Ascending aorta (tissue), 2 donors: ENCODE measurements around the gene PKD2L1. TPM values are rescaled to one million over a fixed set of nuclear protein-coding genes. Genes with fewer than 3 reads are reported as not detected.

Experiments
- DNase-seq, 2 donors: peaks; one replicate each; pipeline ENCODE4 v3.0.0-alpha.2; 2019; ENCODE audit warnings: low spot score in 2 of 2
- H3K27ac ChIP-seq, 2 donors: fragments of 200-600 bp; sonication (generic); one replicate each; pipeline ENCODE4 v1.5.1; 2016 to 2017; ENCODE audit warnings: mild to moderate bottlenecking in 1 of 2
- H3K27me3 ChIP-seq: fragments of 200-600 bp; sonication (generic); one replicate; pipeline ENCODE4 v1.5.1; 2017
- H3K36me3 ChIP-seq, 2 donors: fragments of 200-600 bp; sonication (generic); one replicate each; pipeline ENCODE4 v1.5.1; 2016
- H3K4me1 ChIP-seq, 2 donors: fragments of 200-600 bp; sonication (generic); one replicate each; pipeline ENCODE4 v1.5.1; 2016 to 2017; ENCODE audit warnings: mild to moderate bottlenecking in 1 of 2
- H3K4me3 ChIP-seq, 2 donors: fragments of 200-600 bp; sonication (generic); one replicate each; pipeline ENCODE4 v1.5.1; 2016 to 2017; ENCODE audit warnings: mild to moderate bottlenecking in 1 of 2
- H3K9me3 ChIP-seq, 2 donors: fragments of 200-600 bp; sonication (generic); one replicate each; pipeline ENCODE4 v1.5.1; 2016
- intact Hi-C: fragments of 100-400 bp; cut with DNase I; formaldehyde crosslinking; loops from one replicate; pipeline ENCODE4 v1.15.1; 2023
- total RNA-seq: library from RNA; depleted of rRNA; stranded (reverse); fragments of >200 nt; gene quantifications from one replicate; pipeline ENCODE4 v1.1.0, GENCODE V29; 2016
- TF ChIP-seq, protein P1 (sequence below), 3 experiments: fragments of 200-600 bp in 2 of 3; fragments of 450-650 bp in 1 of 3; sonication (generic) in 2 of 3; IDR thresholded peaks; one replicate each; pipeline ENCODE4 v1.5.1; 2016 to 2019; ENCODE audit warnings: antibody characterized with exemption in 3 of 3, mild to moderate bottlenecking in 1 of 3, moderate library complexity in 1 of 3

PKD2L1 gene
- total RNA-seq, 1 donor from 2014 or later: not detected

DNA sequence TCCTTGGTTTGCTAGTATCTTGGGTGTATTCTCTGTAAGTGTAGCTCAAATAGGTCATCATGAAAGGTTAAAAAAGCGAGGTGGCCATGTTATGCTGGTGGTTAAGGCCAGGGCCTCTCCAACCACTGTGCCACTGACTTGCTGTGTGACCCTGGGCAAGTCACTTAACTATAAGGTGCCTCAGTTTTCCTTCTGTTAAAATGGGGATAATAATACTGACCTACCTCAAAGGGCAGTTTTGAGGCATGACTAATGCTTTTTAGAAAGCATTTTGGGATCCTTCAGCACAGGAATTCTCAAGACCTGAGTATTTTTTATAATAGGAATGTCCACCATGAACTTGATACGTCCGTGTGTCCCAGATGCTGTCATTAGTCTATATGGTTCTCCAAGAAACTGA is 34.1 kb upstream of the PKD2L1 start:
- no peak overlapping the region for H3K4me3 ChIP-seq
- no peaks in the 10 kb centered on the region for H3K27me3 ChIP-seq
- H3K9me3 ChIP-seq: no peaks in the 10 kb centered on the region
- no peak for DNase-seq
- H3K36me3 ChIP-seq: no peaks in the 10 kb centered on the region
- H3K27ac ChIP-seq: no peak overlapping the region
- TF ChIP-seq, protein P1, sequence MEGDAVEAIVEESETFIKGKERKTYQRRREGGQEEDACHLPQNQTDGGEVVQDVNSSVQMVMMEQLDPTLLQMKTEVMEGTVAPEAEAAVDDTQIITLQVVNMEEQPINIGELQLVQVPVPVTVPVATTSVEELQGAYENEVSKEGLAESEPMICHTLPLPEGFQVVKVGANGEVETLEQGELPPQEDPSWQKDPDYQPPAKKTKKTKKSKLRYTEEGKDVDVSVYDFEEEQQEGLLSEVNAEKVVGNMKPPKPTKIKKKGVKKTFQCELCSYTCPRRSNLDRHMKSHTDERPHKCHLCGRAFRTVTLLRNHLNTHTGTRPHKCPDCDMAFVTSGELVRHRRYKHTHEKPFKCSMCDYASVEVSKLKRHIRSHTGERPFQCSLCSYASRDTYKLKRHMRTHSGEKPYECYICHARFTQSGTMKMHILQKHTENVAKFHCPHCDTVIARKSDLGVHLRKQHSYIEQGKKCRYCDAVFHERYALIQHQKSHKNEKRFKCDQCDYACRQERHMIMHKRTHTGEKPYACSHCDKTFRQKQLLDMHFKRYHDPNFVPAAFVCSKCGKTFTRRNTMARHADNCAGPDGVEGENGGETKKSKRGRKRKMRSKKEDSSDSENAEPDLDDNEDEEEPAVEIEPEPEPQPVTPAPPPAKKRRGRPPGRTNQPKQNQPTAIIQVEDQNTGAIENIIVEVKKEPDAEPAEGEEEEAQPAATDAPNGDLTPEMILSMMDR (IDR thresholded peaks at IDR 0.05): no peak
- H3K4me1 ChIP-seq: peaks cover 0 to 7% of the 10 kb centered on the region in 2 donors
- intact Hi-C loops: no loop called here

DNA sequence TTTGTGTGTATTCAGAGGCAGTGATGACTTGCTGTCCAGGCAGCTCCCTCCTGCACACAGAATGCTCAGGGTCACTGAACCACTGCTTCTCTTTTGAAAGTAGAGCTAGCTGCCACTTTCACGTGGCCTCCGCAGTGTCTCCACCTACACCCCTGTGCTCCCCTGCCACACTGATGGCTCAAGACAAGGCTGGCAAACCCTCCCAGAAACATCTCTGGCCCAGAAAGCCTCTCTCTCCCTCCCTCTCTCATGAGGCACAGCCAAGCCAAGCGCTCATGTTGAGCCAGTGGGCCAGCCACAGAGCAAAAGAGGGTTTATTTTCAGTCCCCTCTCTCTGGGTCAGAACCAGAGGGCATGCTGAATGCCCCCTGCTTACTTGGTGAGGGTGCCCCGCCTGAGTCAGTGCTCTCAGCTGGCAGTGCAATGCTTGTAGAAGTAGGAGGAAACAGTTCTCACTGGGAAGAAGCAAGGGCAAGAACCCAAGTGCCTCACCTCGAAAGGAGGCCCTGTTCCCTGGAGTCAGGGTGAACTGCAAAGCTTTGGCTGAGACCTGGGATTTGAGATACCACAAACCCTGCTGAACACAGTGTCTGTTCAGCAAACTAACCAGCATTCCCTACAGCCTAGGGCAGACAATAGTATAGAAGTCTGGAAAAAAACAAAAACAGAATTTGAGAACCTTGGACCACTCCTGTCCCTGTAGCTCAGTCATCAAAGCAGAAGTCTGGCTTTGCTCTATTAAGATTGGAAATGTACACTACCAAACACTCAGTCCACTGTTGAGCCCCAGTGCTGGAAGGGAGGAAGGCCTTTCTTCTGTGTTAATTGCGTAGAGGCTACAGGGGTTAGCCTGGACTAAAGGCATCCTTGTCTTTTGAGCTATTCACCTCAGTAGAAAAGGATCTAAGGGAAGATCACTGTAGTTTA is 32.8 kb upstream of the PKD2L1 start:
- Histone ChIP-seq H3K9me3 (no peaks in the 10 kb centered on the region), H3K4me1 (peaks cover 0 to 7% of the 10 kb centered on the region in 2 donors), H3K4me3 (no peak overlapping the region), H3K27ac (no peak overlapping the region), H3K27me3 (no peaks in the 10 kb centered on the region), H3K36me3 (no peaks in the 10 kb centered on the region)
- TF ChIP-seq, protein P1 (IDR thresholded peaks at IDR 0.05): no peak
- no peak for DNase-seq
- intact Hi-C loops: no loop called here

DNA sequence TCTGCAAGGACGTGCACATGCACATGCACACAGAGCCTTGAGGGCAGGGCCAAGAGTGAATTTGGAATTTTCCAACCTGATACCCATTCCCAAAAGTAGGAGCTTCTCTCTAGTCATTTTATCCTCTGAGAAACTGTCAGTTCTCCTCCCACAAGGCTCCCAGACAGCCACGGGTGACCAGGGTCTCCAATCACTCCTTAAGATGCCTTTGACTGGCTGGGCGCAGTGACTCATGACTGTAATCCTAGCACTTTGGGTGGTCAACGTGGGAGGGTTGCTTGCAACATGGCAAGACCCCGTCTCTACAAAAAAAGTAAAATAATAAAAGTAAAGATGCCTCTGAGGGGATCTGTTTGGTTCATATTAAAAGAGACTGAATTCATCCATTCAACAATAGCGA is 30.2 kb upstream of the PKD2L1 start:
- no peak for DNase-seq
- no peak overlapping the region for H3K27ac ChIP-seq
- peaks cover 0 to 6% of the 10 kb centered on the region in 2 donors for H3K36me3 ChIP-seq
- H3K4me3 ChIP-seq: no peak overlapping the region
- H3K4me1 ChIP-seq: peaks cover 0 to 5% of the 10 kb centered on the region in 2 donors
- TF ChIP-seq, protein P1 (IDR thresholded peaks at IDR 0.05): no peak
- H3K27me3 ChIP-seq: no peaks in the 10 kb centered on the region
- H3K9me3 ChIP-seq: no peaks in the 10 kb centered on the region
- intact Hi-C loops: no loop called here

DNA sequence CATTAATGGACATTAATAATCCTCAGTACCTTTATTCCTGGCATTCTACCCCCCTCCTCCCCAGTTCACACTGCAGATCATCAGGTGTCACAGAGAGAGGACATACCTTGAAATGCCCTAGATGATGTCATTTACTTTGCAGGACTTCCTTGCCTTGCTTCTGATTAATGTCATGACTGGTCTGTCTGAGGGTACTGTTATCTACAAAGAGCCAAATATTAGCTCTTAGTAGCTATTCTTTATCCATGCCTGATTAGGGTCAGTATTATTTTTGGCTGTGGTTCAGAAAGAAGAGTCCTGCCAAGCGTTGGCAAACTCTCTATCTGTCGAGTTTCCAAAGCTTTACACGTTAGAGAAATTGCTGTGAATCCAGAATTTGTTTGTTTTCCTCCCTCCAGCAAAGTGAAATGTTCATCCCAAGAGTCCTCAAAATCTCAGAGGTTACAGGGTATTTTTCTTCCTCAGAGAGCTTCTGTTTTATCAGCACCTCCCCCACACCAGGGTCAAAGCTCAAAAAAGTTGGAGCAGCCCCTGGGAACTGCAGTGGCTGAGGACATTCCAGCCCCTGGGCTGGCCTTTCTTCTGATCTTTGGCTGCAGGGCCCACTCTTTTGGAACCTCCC is 29.6 kb upstream of the PKD2L1 start:
- Histone ChIP-seq H3K4me1 (no peaks in the 10 kb centered on the region), H3K27ac (no peak overlapping the region)
- intact Hi-C loops: no loop called here

DNA sequence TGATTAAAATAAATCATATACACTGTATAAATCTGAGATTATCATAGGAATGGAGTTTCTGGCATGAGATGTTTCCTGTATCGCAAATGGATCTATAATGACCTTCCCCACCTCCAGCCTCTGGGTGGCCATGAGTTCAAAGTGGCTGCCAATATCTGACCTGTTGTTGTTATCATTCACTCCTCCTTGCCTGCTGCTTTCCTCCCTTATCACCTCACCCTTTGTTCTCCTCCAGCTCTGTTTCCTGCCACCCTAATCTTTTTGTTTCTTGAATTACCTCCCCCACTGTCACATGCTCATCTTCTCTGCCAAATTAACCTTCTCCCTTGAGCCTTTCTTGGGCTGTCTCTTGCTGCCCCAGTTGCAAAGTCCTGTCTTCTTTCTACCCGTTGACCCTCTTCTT is 29.0 kb upstream of the PKD2L1 start:
- H3K27me3 ChIP-seq: no peaks in the 10 kb centered on the region
- intact Hi-C loops: no loop called here
- peaks cover 0 to 13% of the 10 kb centered on the region in 2 donors for H3K36me3 ChIP-seq
- TF ChIP-seq, protein P1 (IDR thresholded peaks at IDR 0.05): no peak
- no peak overlapping the region for H3K27ac ChIP-seq
- H3K9me3 ChIP-seq: no peaks in the 10 kb centered on the region
- H3K4me3 ChIP-seq: no peak overlapping the region
- DNase-seq: no peak
- no peaks in the 10 kb centered on the region for H3K4me1 ChIP-seq

More for the DNA sequence above, 29.6 kb upstream of the PKD2L1 start:
- Histone ChIP-seq H3K9me3 (no peaks in the 10 kb centered on the region), H3K27me3 (no peaks in the 10 kb centered on the region), H3K4me3 (no peak overlapping the region), H3K36me3 (peaks cover 0 to 11% of the 10 kb centered on the region in 2 donors)
- DNase-seq: no peak
- TF ChIP-seq, protein P1 (IDR thresholded peaks at IDR 0.05): no peak
